ENCODE results near the gene EEA1.

EEA1 gene

GRCh38 chr12:92928421-92928961, 604 bp downstream of the EEA1 start (continued):
- TF ChIP-seq, protein P1, sequence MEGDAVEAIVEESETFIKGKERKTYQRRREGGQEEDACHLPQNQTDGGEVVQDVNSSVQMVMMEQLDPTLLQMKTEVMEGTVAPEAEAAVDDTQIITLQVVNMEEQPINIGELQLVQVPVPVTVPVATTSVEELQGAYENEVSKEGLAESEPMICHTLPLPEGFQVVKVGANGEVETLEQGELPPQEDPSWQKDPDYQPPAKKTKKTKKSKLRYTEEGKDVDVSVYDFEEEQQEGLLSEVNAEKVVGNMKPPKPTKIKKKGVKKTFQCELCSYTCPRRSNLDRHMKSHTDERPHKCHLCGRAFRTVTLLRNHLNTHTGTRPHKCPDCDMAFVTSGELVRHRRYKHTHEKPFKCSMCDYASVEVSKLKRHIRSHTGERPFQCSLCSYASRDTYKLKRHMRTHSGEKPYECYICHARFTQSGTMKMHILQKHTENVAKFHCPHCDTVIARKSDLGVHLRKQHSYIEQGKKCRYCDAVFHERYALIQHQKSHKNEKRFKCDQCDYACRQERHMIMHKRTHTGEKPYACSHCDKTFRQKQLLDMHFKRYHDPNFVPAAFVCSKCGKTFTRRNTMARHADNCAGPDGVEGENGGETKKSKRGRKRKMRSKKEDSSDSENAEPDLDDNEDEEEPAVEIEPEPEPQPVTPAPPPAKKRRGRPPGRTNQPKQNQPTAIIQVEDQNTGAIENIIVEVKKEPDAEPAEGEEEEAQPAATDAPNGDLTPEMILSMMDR (tag by site-specific recombination; IDR thresholded peaks at IDR 0.05) = peak; percentile 9; the same call in 1 of the 2 replicates
- TF ChIP-seq GLIS2 (tag by site-specific recombination; IDR thresholded peaks at IDR 0.05) = peak; percentile 41; the same call in 1 of the 2 replicates
- TF ChIP-seq ZNF549 (tag by site-specific recombination; IDR thresholded peaks at IDR 0.05) = no peak
- TF ChIP-seq, protein P2, sequence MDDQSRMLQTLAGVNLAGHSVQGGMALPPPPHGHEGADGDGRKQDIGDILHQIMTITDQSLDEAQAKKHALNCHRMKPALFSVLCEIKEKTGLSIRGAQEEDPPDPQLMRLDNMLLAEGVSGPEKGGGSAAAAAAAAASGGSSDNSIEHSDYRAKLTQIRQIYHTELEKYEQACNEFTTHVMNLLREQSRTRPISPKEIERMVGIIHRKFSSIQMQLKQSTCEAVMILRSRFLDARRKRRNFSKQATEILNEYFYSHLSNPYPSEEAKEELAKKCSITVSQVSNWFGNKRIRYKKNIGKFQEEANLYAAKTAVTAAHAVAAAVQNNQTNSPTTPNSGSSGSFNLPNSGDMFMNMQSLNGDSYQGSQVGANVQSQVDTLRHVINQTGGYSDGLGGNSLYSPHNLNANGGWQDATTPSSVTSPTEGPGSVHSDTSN (CRISPR knock-in tag; IDR thresholded peaks at IDR 0.05) = no peak
- TF ChIP-seq ZNF837 (tag by site-specific recombination; IDR thresholded peaks at IDR 0.05) = 0 out of 2 replicates have a peak, but pooled peaks have one; percentile 39
- TF ChIP-seq SP3 (tag by site-specific recombination; IDR thresholded peaks at IDR 0.05) = no peak
- TF ChIP-seq, protein P3, sequence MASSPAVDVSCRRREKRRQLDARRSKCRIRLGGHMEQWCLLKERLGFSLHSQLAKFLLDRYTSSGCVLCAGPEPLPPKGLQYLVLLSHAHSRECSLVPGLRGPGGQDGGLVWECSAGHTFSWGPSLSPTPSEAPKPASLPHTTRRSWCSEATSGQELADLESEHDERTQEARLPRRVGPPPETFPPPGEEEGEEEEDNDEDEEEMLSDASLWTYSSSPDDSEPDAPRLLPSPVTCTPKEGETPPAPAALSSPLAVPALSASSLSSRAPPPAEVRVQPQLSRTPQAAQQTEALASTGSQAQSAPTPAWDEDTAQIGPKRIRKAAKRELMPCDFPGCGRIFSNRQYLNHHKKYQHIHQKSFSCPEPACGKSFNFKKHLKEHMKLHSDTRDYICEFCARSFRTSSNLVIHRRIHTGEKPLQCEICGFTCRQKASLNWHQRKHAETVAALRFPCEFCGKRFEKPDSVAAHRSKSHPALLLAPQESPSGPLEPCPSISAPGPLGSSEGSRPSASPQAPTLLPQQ (tag by site-specific recombination; IDR thresholded peaks at IDR 0.05) = no peak
- TF ChIP-seq, protein P4, sequence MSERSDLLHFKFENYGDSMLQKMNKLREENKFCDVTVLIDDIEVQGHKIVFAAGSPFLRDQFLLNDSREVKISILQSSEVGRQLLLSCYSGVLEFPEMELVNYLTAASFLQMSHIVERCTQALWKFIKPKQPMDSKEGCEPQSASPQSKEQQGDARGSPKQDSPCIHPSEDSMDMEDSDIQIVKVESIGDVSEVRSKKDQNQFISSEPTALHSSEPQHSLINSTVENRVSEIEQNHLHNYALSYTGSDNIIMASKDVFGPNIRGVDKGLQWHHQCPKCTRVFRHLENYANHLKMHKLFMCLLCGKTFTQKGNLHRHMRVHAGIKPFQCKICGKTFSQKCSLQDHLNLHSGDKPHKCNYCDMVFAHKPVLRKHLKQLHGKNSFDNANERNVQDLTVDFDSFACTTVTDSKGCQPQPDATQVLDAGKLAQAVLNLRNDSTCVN (tag by site-specific recombination; optimal IDR thresholded peaks at IDR 0.05) = peak; percentile 53
- 0 out of 2 replicates have a peak, but pooled peaks have one; percentile 23 for TF ChIP-seq KLF1 (tag by site-specific recombination; IDR thresholded peaks at IDR 0.05)
- TF ChIP-seq ZBTB20 (tag by site-specific recombination; IDR thresholded peaks at IDR 0.05) = peak; percentile 66; the same call in 1 of the 2 replicates

GRCh38 chr12:92927436-92928281, 1.4 kb downstream of the EEA1 start:
- ChIA-PET POLR2A (no interaction called here), CTCF (interaction anchor here (0.6 to 1.5 kb wide), 7 partner anchors 25 to 1174 kb away, joined by 3 to 7 read pairs (median 3); no protein-coding TSS in a partner anchor)
- no peaks in the 10 kb centered on the region for H3K9me3 ChIP-seq (ENCODE audit: control insufficient read depth, insufficient read depth, low read depth, low read length)
- no peak overlapping the region; the same call in 1 of the 2 replicates for H3K27ac ChIP-seq (ENCODE audit: extremely low read depth, low read depth, low read length)
- H3K4me3 ChIP-seq (ENCODE audit: low read depth, low read length) = peak overlapping the region; percentile 68
- no peaks in the 10 kb centered on the region for H3K36me3 ChIP-seq (ENCODE audit: control insufficient read depth in 2 of 2, insufficient read depth in 1 of 2, low read length in 2 of 2)
- peaks cover 11% of the 10 kb centered on the region; the same call in 1 of the 2 replicates for H3K4me1 ChIP-seq (ENCODE audit: control insufficient read depth, insufficient read depth, low read length)
- TF ChIP-seq ZNF16 (tag by site-specific recombination; IDR thresholded peaks at IDR 0.05; ENCODE audit: low read depth) = no peak
- TF ChIP-seq, protein P5, sequence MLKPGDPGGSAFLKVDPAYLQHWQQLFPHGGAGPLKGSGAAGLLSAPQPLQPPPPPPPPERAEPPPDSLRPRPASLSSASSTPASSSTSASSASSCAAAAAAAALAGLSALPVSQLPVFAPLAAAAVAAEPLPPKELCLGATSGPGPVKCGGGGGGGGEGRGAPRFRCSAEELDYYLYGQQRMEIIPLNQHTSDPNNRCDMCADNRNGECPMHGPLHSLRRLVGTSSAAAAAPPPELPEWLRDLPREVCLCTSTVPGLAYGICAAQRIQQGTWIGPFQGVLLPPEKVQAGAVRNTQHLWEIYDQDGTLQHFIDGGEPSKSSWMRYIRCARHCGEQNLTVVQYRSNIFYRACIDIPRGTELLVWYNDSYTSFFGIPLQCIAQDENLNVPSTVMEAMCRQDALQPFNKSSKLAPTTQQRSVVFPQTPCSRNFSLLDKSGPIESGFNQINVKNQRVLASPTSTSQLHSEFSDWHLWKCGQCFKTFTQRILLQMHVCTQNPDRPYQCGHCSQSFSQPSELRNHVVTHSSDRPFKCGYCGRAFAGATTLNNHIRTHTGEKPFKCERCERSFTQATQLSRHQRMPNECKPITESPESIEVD (tag by site-specific recombination; IDR thresholded peaks at IDR 0.05) = peak; percentile 84
- TF ChIP-seq ZNF335 (tag by site-specific recombination; conservative IDR thresholded peaks at IDR 0.05) = peak; percentile 79
- TF ChIP-seq ZNF362 (tag by site-specific recombination; IDR thresholded peaks at IDR 0.05) = peak; percentile 40; the same call in 1 of the 2 replicates
- TF ChIP-seq ZNF155 (tag by site-specific recombination; IDR thresholded peaks at IDR 0.05) = no peak
- no peak for TF ChIP-seq ZNF175 (tag by site-specific recombination; IDR thresholded peaks at IDR 0.05)
- TF ChIP-seq, protein P6, sequence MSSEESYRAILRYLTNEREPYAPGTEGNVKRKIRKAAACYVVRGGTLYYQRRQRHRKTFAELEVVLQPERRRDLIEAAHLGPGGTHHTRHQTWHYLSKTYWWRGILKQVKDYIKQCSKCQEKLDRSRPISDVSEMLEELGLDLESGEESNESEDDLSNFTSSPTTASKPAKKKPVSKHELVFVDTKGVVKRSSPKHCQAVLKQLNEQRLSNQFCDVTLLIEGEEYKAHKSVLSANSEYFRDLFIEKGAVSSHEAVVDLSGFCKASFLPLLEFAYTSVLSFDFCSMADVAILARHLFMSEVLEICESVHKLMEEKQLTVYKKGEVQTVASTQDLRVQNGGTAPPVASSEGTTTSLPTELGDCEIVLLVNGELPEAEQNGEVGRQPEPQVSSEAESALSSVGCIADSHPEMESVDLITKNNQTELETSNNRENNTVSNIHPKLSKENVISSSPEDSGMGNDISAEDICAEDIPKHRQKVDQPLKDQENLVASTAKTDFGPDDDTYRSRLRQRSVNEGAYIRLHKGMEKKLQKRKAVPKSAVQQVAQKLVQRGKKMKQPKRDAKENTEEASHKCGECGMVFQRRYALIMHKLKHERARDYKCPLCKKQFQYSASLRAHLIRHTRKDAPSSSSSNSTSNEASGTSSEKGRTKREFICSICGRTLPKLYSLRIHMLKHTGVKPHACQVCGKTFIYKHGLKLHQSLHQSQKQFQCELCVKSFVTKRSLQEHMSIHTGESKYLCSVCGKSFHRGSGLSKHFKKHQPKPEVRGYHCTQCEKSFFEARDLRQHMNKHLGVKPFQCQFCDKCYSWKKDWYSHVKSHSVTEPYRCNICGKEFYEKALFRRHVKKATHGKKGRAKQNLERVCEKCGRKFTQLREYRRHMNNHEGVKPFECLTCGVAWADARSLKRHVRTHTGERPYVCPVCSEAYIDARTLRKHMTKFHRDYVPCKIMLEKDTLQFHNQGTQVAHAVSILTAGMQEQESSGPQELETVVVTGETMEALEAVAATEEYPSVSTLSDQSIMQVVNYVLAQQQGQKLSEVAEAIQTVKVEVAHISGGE (tag by site-specific recombination; conservative IDR thresholded peaks at IDR 0.05; ENCODE audit: low read depth) = no peak
- no peak for TF ChIP-seq ZNF37A (tag by site-specific recombination; IDR thresholded peaks at IDR 0.05)
- TF ChIP-seq ZNF366 (tag by site-specific recombination; conservative IDR thresholded peaks at IDR 0.05) = peak; percentile 78
- TF ChIP-seq GFI1B (tag by site-specific recombination; IDR thresholded peaks at IDR 0.05) = peak; percentile 67
- 0 out of 2 replicates have a peak, but pooled peaks have one; percentile 39 for TF ChIP-seq ZXDB (tag by site-specific recombination; IDR thresholded peaks at IDR 0.05)

All from HEK293 (cell line).